GM23248 (cell line): Measurements from ENCODE around the gene TIGD1.

Experiments
- EZH2 ChIP-seq: fragments of 200-600 bp; sonication (generic); IDR thresholded peaks from 2 replicates; pipeline ENCODE4 v1.6.1; 2018; ENCODE audit warnings: antibody characterized with exemption, mild to moderate bottlenecking; ENCODE audit not compliant: insufficient read depth, poor library complexity, severe bottlenecking
- EZH2phosphoT487 ChIP-seq: fragments of 200-600 bp; sonication (generic); IDR thresholded peaks from 2 replicates; pipeline ENCODE4 v1.6.1; 2018; ENCODE audit warnings: antibody characterized with exemption, moderate library complexity, mild to moderate bottlenecking, low read depth; ENCODE audit not compliant: insufficient read depth

DNA sequence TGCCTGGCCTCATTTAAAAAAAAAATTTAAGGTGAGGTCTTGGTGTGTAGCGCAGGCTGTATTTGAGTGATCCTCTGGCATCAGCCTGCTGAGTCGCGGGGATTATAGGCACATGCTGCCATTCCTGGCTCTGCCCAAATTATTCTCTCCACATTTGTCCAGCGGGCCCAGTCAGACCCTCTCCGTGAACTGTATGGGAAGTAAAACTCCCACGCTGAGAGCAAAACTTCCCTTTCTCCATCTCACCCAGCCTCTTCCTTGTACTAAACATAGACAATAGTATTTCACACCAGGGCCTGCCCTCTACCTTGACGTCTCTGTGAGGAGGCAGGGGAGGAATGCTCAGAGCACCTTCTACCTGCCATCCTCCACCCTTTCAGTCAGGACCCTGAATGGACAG, 37.2 kb upstream of the TIGD1 start:
- TF ChIP-seq EZH2 (no peak), EZH2phosphoT487 (no peak)
